Uterus (tissue), 2 donors: ENCODE results near the gene MACROH2A1.

Experiments
- CTCF ChIP-seq, 4 experiments: fragments of 200-600 bp in 2 of 4; fragments of 450-650 bp in 2 of 4; sonication (generic) in 2 of 4; IDR thresholded peaks; one replicate each; pipeline ENCODE4 v1.5.1; 2016 to 2019; ENCODE audit warnings: antibody characterized with exemption in 4 of 4, mild to moderate bottlenecking in 2 of 4, moderate library complexity in 1 of 4
- POLR2A ChIP-seq, 2 donors: fragments of 450-650 bp; IDR thresholded peaks; one replicate each; pipeline ENCODE4 v1.6.1; 2016; ENCODE audit warnings: antibody characterized with exemption in 2 of 2, mild to moderate bottlenecking in 1 of 2, moderate library complexity in 1 of 2

- no peak for TF ChIP-seq POLR2A (IDR thresholded peaks at IDR 0.05)
- no peak for TF ChIP-seq CTCF (IDR thresholded peaks at IDR 0.05)
These were observed 86.6 kb downstream of the MACROH2A1 start for GRCh38 chr5:135312255-135312935.
